ENCODE results near the gene GET3. TPM values are rescaled to one million over a fixed set of nuclear protein-coding genes. Genes with fewer than 3 reads are reported as not detected.

Gene GET3
- total and polyA plus RNA-seq, 2 of the 4 experiments (the other 2 are of a cell fraction), result 129 to 152 TPM

DNA sequence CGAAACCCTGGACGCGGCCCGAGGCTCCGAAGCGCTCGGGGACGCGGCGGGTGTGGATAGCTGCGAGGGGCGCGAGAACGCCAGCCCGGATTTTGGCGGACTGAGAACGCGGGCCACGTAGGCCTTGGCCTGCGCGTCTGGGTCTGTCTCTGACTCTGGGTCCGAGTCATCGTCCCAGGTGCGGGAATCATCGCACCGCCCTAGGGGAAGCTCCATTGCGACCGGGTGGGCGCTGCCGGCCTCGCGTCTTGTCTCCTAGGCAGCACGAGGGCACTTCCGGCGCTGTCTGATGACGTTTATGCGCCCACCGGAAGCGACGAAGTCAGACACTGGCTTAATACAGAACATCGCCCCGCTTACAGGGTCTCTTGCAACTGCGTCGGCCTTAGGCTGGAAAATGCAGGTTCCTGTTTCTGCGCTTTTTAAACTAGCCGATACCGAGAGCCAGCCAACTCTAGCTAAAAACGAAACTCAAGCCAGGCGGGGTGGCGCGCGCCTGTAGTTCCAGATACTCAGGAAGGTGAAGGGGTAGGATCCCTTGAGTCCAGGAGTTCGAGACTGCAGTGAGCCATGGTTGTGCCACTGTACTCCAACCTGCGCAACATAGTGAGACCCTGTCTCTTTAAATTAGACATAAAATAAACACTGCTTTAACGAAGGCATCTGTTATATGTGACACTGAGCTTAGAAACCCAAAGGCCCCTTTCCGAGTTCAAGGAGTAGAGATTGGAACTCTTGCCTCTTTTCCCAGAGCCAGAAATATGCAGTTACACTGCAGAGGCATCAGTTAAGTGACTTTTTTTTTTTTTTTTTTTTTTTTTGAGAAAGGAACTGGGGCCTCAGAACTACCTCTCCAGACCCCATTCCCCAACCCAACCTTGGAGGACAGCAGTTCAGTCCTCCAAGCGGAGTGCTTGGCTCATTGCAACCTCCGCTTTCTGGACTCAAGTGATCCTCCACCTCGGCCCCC is 40.6 kb upstream of the GET3 start, which contains the start of gene FBXW9:
TSS of gene FBXW9 (minus strand) at position 266 of the 970 bp plus-strand sequence. CDS start at position 216, 50 bp downstream.
- Histone ChIP-seq H4K20me1 (ENCODE audit: insufficient read depth, low read length) (no peaks in the 10 kb centered on the region; the same call in 1 of the 2 replicates), H3K27ac (ENCODE audit: insufficient read depth, low read length) (peak within 1 kb of the TSS; percentile 63), H3K23ac (ENCODE audit: low read depth, low read length) (0 out of 2 replicates have a peak within 1 kb of the TSS, but pooled peaks have one; percentile 10), H4K5ac (ENCODE audit: low read depth, low read length) (peak within 1 kb of the TSS; percentile 91), H3K56ac (ENCODE audit: extremely low read depth, insufficient read depth, low read length) (0 out of 2 replicates have a peak within 1 kb of the TSS, but pooled peaks have one; percentile 42), H3K4me1 (ENCODE audit: control insufficient read depth, insufficient read depth, low read length) (peaks cover 2% of the 10 kb centered on the region; the same call in 1 of the 2 replicates), H3K14ac (replicated peaks; ENCODE audit: low read depth, low read length) (peak within 1 kb of the TSS; percentile 59), H3K9me1 (ENCODE audit: insufficient read depth, low read length) (no peaks in the 10 kb centered on the region; the same call in 1 of the 2 replicates), H2AK9ac (replicated peaks; ENCODE audit: low read depth, low read length, poor library complexity) (peak within 1 kb of the TSS; percentile 89), H4K91ac (ENCODE audit: insufficient read depth, low read depth, low read length) (peak within 1 kb of the TSS; percentile 54), H3K9me3 (ENCODE audit: control insufficient read depth, insufficient read depth, low read length) (no peaks in the 10 kb centered on the region), H3K27me3 (ENCODE audit: control insufficient read depth, insufficient read depth, low read length) (no peaks in the 10 kb centered on the region), H3K4ac (ENCODE audit: low read depth, low read length) (peak within 1 kb of the TSS; percentile 43), H3K79me1 (ENCODE audit: low read depth in 1 of 2, low read length in 2 of 2) (peaks cover 7 to 27% of the 10 kb centered on the region in 2 experiments), H3K4me3 (ENCODE audit: insufficient read depth, low read depth, low read length) (peak within 1 kb of the TSS; percentile 80), H2AFZ (replicated peaks; ENCODE audit: low read length, poor library complexity) (peak within 1 kb of the TSS; percentile 93), H3K4me2 (ENCODE audit: low read depth, low read length) (peak within 1 kb of the TSS; percentile 90), H3K36me3 (ENCODE audit: control insufficient read depth, insufficient read depth, low read length) (peaks cover 27% of the 10 kb centered on the region), H2AK5ac (ENCODE audit: low read depth, low read length) (peak within 1 kb of the TSS; percentile 14), H2BK15ac (ENCODE audit: low read depth, low read length) (no peak within 1 kb of the TSS), H3K9ac (ENCODE audit: low read depth, low read length) (peak within 1 kb of the TSS; percentile 72), H2BK20ac (ENCODE audit: low read depth, low read length) (no peak within 1 kb of the TSS), H2BK5ac (ENCODE audit: low read depth, low read length, poor library complexity, severe bottlenecking) (peak within 1 kb of the TSS; percentile 14), H2BK120ac (ENCODE audit: low read depth, low read length) (no peak within 1 kb of the TSS), H4K8ac (ENCODE audit: low read depth in 2 of 2, low read length in 2 of 2) (peak within 1 kb of the TSS; percentile 91 to 97), H3K18ac (ENCODE audit: low read depth, low read length) (no peak within 1 kb of the TSS)
- DNase-seq (peak; percentile 95), ATAC-seq (ENCODE audit: low read depth) (peak; percentile 86)
- WGBS, 2 experiments (ENCODE audit: extremely low coverage in 2 of 2, insufficient read length in 1 of 2), result 5% methylated on average over 45 of the region's 59 CpGs; no CpG with 5 or more reads in 1 of the 2 experiments
- in situ Hi-C loops (cut with MboI; ENCODE audit: low sequenced_read_pairs), result no loop called here
- TF ChIP-seq MXI1 (IDR thresholded peaks at IDR 0.05; ENCODE audit: borderline replicate concordance, low read depth, low read length) (peak; percentile 91), MAZ (IDR thresholded peaks at IDR 0.05; ENCODE audit: borderline replicate concordance, low read depth, low read length) (peak; percentile 38; the same call in 1 of the 2 replicates), MAFK (IDR thresholded peaks at IDR 0.05; ENCODE audit: low read depth, low read length) (no peak), RAD21 (IDR thresholded peaks at IDR 0.05; ENCODE audit: low read length) (no peak), POLR2A (IDR thresholded peaks at IDR 0.05; ENCODE audit: low read depth, low read length) (peak; percentile 43; the same call in 1 of the 2 replicates), BHLHE40 (IDR thresholded peaks at IDR 0.05; ENCODE audit: low read depth, low read length) (0 out of 2 replicates have a peak, but pooled peaks have one; percentile 6), RCOR1 (IDR thresholded peaks at IDR 0.05; ENCODE audit: insufficient replicate concordance, low read length) (no peak)
- TF ChIP-seq, protein P1, sequence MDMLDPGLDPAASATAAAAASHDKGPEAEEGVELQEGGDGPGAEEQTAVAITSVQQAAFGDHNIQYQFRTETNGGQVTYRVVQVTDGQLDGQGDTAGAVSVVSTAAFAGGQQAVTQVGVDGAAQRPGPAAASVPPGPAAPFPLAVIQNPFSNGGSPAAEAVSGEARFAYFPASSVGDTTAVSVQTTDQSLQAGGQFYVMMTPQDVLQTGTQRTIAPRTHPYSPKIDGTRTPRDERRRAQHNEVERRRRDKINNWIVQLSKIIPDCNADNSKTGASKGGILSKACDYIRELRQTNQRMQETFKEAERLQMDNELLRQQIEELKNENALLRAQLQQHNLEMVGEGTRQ (IDR thresholded peaks at IDR 0.05; ENCODE audit: low read depth, low read length), result peak; percentile 45
- TF ChIP-seq, protein P2, sequence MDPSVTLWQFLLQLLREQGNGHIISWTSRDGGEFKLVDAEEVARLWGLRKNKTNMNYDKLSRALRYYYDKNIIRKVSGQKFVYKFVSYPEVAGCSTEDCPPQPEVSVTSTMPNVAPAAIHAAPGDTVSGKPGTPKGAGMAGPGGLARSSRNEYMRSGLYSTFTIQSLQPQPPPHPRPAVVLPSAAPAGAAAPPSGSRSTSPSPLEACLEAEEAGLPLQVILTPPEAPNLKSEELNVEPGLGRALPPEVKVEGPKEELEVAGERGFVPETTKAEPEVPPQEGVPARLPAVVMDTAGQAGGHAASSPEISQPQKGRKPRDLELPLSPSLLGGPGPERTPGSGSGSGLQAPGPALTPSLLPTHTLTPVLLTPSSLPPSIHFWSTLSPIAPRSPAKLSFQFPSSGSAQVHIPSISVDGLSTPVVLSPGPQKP (IDR thresholded peaks at IDR 0.05; ENCODE audit: borderline replicate concordance, low read depth, low read length), result 0 out of 2 replicates have a peak, but pooled peaks have one; percentile 35
- ChIA-PET CTCF (no interaction called here), POLR2A (ENCODE audit: unreplicated experiment) (interaction anchor here (0.6 kb wide), 1 partner anchor 11 kb away, joined by 6 read pairs; no protein-coding TSS in a partner anchor)
- dilution Hi-C loops (cut with HindIII; ENCODE audit: low sequenced_read_pairs, unreplicated experiment), result no loop called here
- intact Hi-C loops (cut with micrococcal nuclease), result no loop called here
- no TSS peak for BruUV-seq (replicated peaks)
